Stimulated activated CD8-positive, alpha-beta memory T cell treated with anti-CD3 and anti-CD28 coated beads, Interleukin-2, amount 100 ng/mL, for 48 hours (primary cell): ENCODE data around the gene ARAP2.

ENCODE experiments used
- DNase-seq, 2 donors: peaks; one replicate each; pipeline ENCODE4 v3.0.0-alpha.2; 2020; ENCODE audit warnings: low read depth in 2 of 2

Gene ARAP2

GRCh38 chr4:36256398-36256891 is 12.1 kb upstream of the ARAP2 start:
- DNase-seq: no peak

GRCh38 chr4:36255577-36255976 is 11.3 kb upstream of the ARAP2 start:
- no peak for DNase-seq

GRCh38 chr4:36254371-36254770 is 10.1 kb upstream of the ARAP2 start:
- no peak for DNase-seq

- DNase-seq: no peak
Measured at GRCh38 chr4:36251983-36252382, 7.7 kb upstream of the ARAP2 start.

GRCh38 chr4:36249610-36250009 is 5.3 kb upstream of the ARAP2 start:
- no peak for DNase-seq

- DNase-seq: peak; percentile 36 to 37
Measured at GRCh38 chr4:36243355-36244256, 708 bp downstream of the ARAP2 start.

GRCh38 chr4:36242629-36243354 is 1.5 kb downstream of the ARAP2 start:
- DNase-seq: no peak

DNA sequence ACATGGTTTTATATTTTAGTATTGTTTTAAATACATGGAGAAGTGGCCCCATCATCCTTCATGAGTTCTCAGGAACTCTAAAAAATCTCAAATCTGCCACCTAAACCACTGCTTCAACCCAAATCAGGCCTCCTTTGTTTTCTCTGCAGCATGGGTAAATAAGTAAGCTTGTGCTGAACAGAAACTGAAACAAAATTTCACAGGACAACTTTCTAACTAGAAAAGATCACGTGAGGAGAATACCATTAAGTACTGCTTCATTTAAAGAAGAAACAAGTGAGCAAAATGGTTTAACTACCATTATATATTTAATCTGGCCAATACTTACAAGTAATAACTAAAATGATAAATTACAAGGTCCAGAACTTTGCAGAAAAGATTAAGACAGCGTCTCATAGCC is 2.5 kb downstream of the ARAP2 start:
- DNase-seq: no peak

GRCh38 chr4:36237366-36238313 is 6.7 kb downstream of the ARAP2 start:
- DNase-seq: no peak

DNA sequence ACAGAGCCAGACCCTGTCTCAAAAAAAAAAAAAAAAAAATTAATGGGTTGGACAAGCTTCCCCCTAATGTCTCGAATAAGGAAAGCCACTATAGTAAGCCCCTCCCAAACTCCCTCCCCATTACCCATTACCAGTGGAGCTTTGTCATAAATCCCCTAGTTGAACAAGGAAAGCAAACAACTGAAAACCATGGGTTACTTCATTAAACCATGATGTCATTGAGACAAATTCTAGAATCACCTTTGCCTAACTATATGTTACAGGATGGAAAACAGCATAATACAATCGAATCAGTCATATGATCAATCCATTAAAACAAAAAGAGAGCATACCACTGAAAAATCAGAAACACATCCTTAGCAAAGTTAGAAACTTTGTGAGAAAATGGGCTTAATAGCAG is 8.2 kb downstream of the ARAP2 start:
- DNase-seq: no peak

GRCh38 chr4:36235306-36235705 is 9.0 kb downstream of the ARAP2 start:
- no peak for DNase-seq

DNA sequence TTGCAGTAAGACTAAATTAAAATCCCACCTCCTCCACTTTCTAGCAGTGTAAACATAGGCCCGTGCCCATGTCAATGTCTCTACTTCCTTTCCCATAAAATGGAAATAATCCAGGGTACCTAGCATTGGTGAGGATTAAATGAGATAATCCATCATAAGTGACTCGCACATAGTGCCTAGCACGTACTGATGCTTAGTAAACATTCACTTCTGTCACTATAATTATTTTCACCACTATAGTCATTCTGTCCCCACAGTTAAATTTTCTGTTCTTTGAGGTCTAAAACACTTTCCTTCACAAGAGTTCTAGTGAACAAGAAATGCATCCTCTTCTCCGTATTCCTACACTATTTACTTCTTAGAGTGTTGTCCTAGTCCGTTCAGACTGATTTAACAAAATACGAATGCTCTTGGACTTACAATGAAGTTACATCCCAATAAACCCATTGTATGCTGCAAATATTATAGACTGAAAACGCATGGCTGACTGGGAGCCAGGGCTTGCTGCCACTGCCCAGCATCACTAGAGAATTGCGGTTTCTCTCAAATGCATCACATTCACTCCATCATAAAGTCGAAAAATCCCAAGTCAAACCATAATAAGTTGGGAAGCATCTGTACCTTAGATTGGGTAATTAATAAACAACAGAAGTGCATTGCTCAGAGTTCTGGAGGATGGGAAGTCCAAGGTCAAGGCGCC is 10.6 kb downstream of the ARAP2 start:
- DNase-seq: no peak

- no peak for DNase-seq
Measured at GRCh38 chr4:36230534-36230933, 13.8 kb downstream of the ARAP2 start.

DNA sequence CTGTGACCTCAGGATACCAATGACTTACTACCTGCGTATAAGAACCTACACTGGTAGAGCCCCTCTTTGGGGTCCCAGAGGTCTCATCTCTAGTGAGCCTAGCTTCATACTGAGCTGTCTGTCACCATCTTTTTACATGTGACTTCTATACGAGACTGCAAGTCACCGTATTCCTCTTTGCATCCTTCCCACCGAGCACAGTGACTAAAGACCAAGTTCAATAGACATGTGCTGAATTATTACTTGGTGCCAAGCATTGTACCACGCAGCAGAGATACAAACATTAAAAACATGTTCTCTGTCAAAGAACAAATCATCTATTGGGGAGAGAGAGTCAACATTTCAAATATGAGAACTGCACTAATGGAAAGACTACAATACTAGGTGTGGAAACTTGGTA is 16.4 kb downstream of the ARAP2 start:
- DNase-seq: no peak

GRCh38 chr4:36226430-36227227 is 17.7 kb downstream of the ARAP2 start:
- no peak for DNase-seq

DNA sequence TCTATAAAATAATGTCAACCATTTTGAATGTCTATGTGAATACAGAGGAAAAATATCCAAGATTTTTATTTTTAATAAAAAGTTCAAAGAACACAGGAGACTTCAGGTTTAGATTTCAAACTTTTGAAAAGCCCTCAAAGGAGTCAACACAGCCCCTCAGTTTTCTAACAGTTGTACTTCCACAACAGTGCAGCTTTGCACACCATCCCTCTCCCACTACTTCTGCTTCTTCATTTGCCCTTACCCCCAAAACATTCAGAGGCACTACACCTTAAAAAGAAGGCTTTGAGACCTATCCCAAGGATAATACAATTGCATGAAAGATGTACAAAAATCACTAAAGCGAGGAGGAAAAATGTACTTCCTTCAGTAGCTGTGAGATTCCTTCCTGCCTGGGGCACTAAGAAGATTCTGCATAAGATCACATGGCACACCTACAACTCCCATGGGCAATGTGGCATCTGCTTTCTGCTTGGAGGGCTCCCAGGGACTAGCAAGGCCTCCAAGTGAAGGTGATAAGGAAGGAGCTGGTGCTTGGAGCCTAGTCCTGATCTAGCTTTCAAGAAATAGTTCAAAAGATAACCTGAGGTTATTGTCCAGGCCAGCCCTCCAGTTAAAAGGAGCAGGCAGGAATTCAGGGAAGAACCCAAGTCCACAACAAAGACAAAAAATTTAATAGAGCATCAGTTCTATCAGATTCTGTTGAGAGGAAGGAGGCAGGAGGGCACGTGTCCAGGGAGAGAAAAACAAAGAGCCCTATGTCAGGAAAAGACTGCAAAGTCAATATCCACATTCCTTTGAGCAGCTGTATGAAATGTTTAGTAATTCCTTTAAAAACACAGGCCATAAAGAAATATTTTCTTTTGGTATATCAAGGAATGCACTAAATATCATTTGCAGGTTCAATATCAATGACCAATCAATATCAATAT is 19.1 kb downstream of the ARAP2 start:
- no peak for DNase-seq

DNA sequence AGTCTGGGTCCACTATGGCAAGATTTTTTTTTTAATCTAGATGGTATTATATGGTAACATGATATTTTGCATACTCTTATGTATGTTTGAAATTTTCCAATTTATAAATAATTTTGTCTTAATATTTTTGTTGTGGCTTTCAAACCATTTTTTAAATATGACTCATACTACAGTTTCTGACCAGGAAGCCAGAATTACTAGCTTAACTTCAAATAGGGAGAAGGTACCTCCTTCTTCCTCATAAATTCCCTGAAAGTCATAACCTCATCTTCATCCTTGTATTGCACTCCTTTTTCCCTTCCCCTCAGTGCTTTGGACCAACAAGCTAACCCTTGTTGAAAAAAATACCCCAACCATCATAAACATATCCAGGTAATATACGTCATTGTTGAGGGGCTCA is 21.6 kb downstream of the ARAP2 start:
- no peak for DNase-seq

- no peak for DNase-seq
Measured at GRCh38 chr4:36220776-36221175, 23.5 kb downstream of the ARAP2 start.

- no peak for DNase-seq
Measured at GRCh38 chr4:36218121-36218520, 26.2 kb downstream of the ARAP2 start.
